IMR-90 (cell line): Measurements from ENCODE around the gene CHPF2. TPM values are rescaled to one million over a fixed set of nuclear protein-coding genes. Genes with fewer than 3 reads are reported as not detected.
A peak's percentile ranks its signal among the peaks of the same experiment; 100 is the strongest.

Source experiments
- ATAC-seq: fragments of 200-7000 bp; cut with Tn5 transposase; 2 replicates; pipeline ENCODE4 v1.9.1; 2020; ENCODE audit warnings: low read depth, mild to moderate bottlenecking, moderate library complexity
- BruUV-seq: library from RNA; stranded (reverse); fragments of 400-500 nt; replicated peaks from 2 replicates; lab custom pipeline; 2021; lab: Mats Ljungman, UMichigan
- CTCF ChIA-PET: fragments of 300-600 bp; formaldehyde crosslinking; extraction: SDS; loops from one replicate; lab custom pipeline; 2021; ENCODE audit warnings: antibody characterized with exemption; lab: Yijun Ruan, JAX
- POLR2A ChIA-PET: fragments of 300-600 bp; sonication (Branson Sonifier 250); formaldehyde crosslinking; loops from one replicate; lab custom pipeline; 2022; ENCODE audit warnings: antibody characterized with exemption; ENCODE audit not compliant: unreplicated experiment; lab: Charles Lee
- DNase-seq: peaks from one replicate; pipeline ENCODE4 v3.0.0; 2013
- H2AFZ ChIP-seq: replicated peaks from 2 replicates; pipeline ENCODE3; 2013; ENCODE audit warnings: low read length, mild to moderate bottlenecking; ENCODE audit not compliant: poor library complexity
- H2AK5ac ChIP-seq: 2 replicates; pipeline ENCODE4 v1.6.1; 2013; ENCODE audit warnings: low read depth, low read length, inconsistent platforms
- H2AK9ac ChIP-seq: replicated peaks from 2 replicates; pipeline ENCODE3; 2013; ENCODE audit warnings: mild to moderate bottlenecking, low read depth, low read length, moderate library complexity; ENCODE audit not compliant: poor library complexity
- H2BK120ac ChIP-seq: 2 replicates; pipeline ENCODE4 v1.6.1; 2013; ENCODE audit warnings: low read depth, low read length, inconsistent platforms
- H2BK15ac ChIP-seq: 3 replicates; pipeline ENCODE4 v1.6.1; 2013; ENCODE audit warnings: low read depth, low read length, inconsistent platforms
- H2BK20ac ChIP-seq: 2 replicates; pipeline ENCODE4 v1.6.1; 2013; ENCODE audit warnings: low read depth, mild to moderate bottlenecking, inconsistent platforms, low read length, moderate library complexity
- H2BK5ac ChIP-seq: 2 replicates; pipeline ENCODE4 v1.6.1; 2013; ENCODE audit warnings: mild to moderate bottlenecking, low read depth, low read length, inconsistent platforms; ENCODE audit not compliant: poor library complexity, severe bottlenecking
- H3K14ac ChIP-seq: replicated peaks from 2 replicates; pipeline ENCODE4 v1.6.1; 2013; ENCODE audit warnings: low read depth, low read length, inconsistent platforms
- H3K18ac ChIP-seq: 2 replicates; pipeline ENCODE4 v1.6.1; 2013; ENCODE audit warnings: low read depth, low read length, control low read depth
- H3K23ac ChIP-seq: 2 replicates; pipeline ENCODE4 v1.6.1; 2013; ENCODE audit warnings: low read depth, low read length, inconsistent platforms
- H3K27ac ChIP-seq: 2 replicates; pipeline ENCODE4 v1.5.1; 2013; ENCODE audit warnings: mild to moderate bottlenecking, control low read depth, low read length; ENCODE audit not compliant: insufficient read depth
- H3K27me3 ChIP-seq: 2 replicates; pipeline ENCODE4 v1.6.1; 2013; ENCODE audit warnings: low read length; ENCODE audit not compliant: control insufficient read depth, insufficient read depth
- H3K36me3 ChIP-seq: 2 replicates; pipeline ENCODE4 v1.6.1; 2013; ENCODE audit warnings: low read length, mixed read lengths; ENCODE audit not compliant: control insufficient read depth, insufficient read depth
- H3K4ac ChIP-seq: 2 replicates; pipeline ENCODE4 v1.6.1; 2013; ENCODE audit warnings: low read depth, low read length, inconsistent platforms
- H3K4me1 ChIP-seq: 2 replicates; pipeline ENCODE4 v1.6.1; 2013; ENCODE audit warnings: low read length, mixed read lengths; ENCODE audit not compliant: control insufficient read depth, insufficient read depth
- H3K4me2 ChIP-seq: 2 replicates; pipeline ENCODE4 v1.6.1; 2013; ENCODE audit warnings: low read depth, mild to moderate bottlenecking, control low read depth, low read length, moderate library complexity
- H3K4me3 ChIP-seq: 2 replicates; pipeline ENCODE4 v1.5.1; 2013; ENCODE audit warnings: low read depth, mild to moderate bottlenecking, control low read depth, low read length, moderate library complexity; ENCODE audit not compliant: insufficient read depth
- H3K56ac ChIP-seq: 2 replicates; pipeline ENCODE4 v1.6.1; 2013; ENCODE audit warnings: low read length, inconsistent platforms; ENCODE audit not compliant: insufficient read depth; ENCODE audit errors: extremely low read depth
- H3K79me1 ChIP-seq, 2 experiments: 2 replicates each; pipeline ENCODE4 v1.6.1; 2013; ENCODE audit warnings: low read length in 2 of 2, inconsistent platforms in 1 of 2, low read depth in 1 of 2
- H3K9ac ChIP-seq: 2 replicates; pipeline ENCODE4 v1.6.1; 2013; ENCODE audit warnings: low read depth, low read length, control low read depth
- H3K9me1 ChIP-seq: 2 replicates; pipeline ENCODE4 v1.6.1; 2013; ENCODE audit warnings: low read length, inconsistent platforms; ENCODE audit not compliant: insufficient read depth
- H3K9me3 ChIP-seq: 2 replicates; pipeline ENCODE4 v1.6.1; 2013; ENCODE audit warnings: low read length; ENCODE audit not compliant: control insufficient read depth, insufficient read depth
- H4K20me1 ChIP-seq: 2 replicates; pipeline ENCODE4 v1.6.1; 2013; ENCODE audit warnings: low read length, inconsistent platforms; ENCODE audit not compliant: insufficient read depth
- H4K5ac ChIP-seq: 2 replicates; pipeline ENCODE4 v1.6.1; 2013; ENCODE audit warnings: mild to moderate bottlenecking, low read depth, low read length, control low read depth
- H4K8ac ChIP-seq, 2 experiments: 2 replicates each; pipeline ENCODE4 v1.6.1; 2013; ENCODE audit warnings: low read depth in 2 of 2, low read length in 2 of 2, control low read depth in 1 of 2, inconsistent platforms in 1 of 2
- H4K91ac ChIP-seq: 2 replicates; pipeline ENCODE4 v1.6.1; 2013; ENCODE audit warnings: low read depth, low read length, inconsistent platforms; ENCODE audit not compliant: insufficient read depth
- BHLHE40 ChIP-seq: fragments of 150-350 bp; IDR thresholded peaks from 2 replicates; pipeline ENCODE4 v1.6.1; 2016; ENCODE audit warnings: mild to moderate bottlenecking, low read depth, low read length
- CEBPB ChIP-seq: IDR thresholded peaks from 2 replicates; pipeline ENCODE4 v1.6.1; 2012; ENCODE audit warnings: low read depth, low read length, improper control_type of control experiment
- CHD1 ChIP-seq: IDR thresholded peaks from 2 replicates; pipeline ENCODE4 v1.6.1; 2012; ENCODE audit warnings: low read depth, low read length, improper control_type of control experiment
- FOS ChIP-seq: fragments of 150-350 bp; IDR thresholded peaks from 2 replicates; pipeline ENCODE4 v1.6.1; 2016; ENCODE audit warnings: low read depth, low read length
- MAFK ChIP-seq: IDR thresholded peaks from 2 replicates; pipeline ENCODE4 v1.6.1; 2012; ENCODE audit warnings: low read depth, low read length, improper control_type of control experiment
- MAZ ChIP-seq: IDR thresholded peaks from 2 replicates; pipeline ENCODE4 v1.6.1; 2012; ENCODE audit warnings: low read depth, mild to moderate bottlenecking, low read length, improper control_type of control experiment, moderate library complexity, borderline replicate concordance
- MXI1 ChIP-seq: IDR thresholded peaks from 2 replicates; pipeline ENCODE4 v1.6.1; 2012; ENCODE audit warnings: low read depth, mild to moderate bottlenecking, low read length, moderate library complexity, borderline replicate concordance
- NFE2L2 ChIP-seq: fragments of 150-350 bp; IDR thresholded peaks from 2 replicates; pipeline ENCODE4 v1.6.1; 2016; ENCODE audit warnings: low read depth, mild to moderate bottlenecking, low read length
- POLR2A ChIP-seq: IDR thresholded peaks from 2 replicates; pipeline ENCODE4 v1.6.1; 2012; ENCODE audit warnings: mild to moderate bottlenecking, low read depth, low read length
- RAD21 ChIP-seq: IDR thresholded peaks from 2 replicates; pipeline ENCODE4 v1.6.1; 2012; ENCODE audit warnings: low read length, improper control_type of control experiment
- RCOR1 ChIP-seq: IDR thresholded peaks from 2 replicates; pipeline ENCODE4 v1.6.1; 2012; ENCODE audit warnings: mild to moderate bottlenecking, low read length, improper control_type of control experiment; ENCODE audit not compliant: insufficient replicate concordance
- RFX5 ChIP-seq: IDR thresholded peaks from 2 replicates; pipeline ENCODE4 v1.8.0; 2012; ENCODE audit warnings: low read depth, mild to moderate bottlenecking, low read length, moderate library complexity
- SMC3 ChIP-seq: fragments of 150-350 bp; IDR thresholded peaks from 2 replicates; pipeline ENCODE4 v1.6.1; 2016; ENCODE audit warnings: low read depth, mild to moderate bottlenecking, antibody characterized with exemption, low read length, moderate library complexity
- WGBS, 2 experiments: methylation state at CpG; one replicate each; pipeline versions ENCODE4 v1.1.5 to v1.1.7; 2013; ENCODE audit warnings: missing lambda C conversion rate in 2 of 2; ENCODE audit not compliant: insufficient read length in 1 of 2; ENCODE audit errors: extremely low coverage in 2 of 2; 5-methylcytosine and 5-hydroxymethylcytosine counted together
- dilution Hi-C: fragments of 300-500 bp; cut with HindIII; formaldehyde crosslinking; loops from one replicate; pipeline ENCODE4 v1.14.3; 2018; ENCODE audit warnings: low sequenced_read_pairs; ENCODE audit not compliant: unreplicated experiment
- in situ Hi-C: fragments of 300-500 bp; cut with MboI; formaldehyde crosslinking; loops from 3 replicates; pipeline ENCODE4 v1.14.3; 2019; ENCODE audit warnings: low sequenced_read_pairs, inconsistent platforms, mixed read lengths
- intact Hi-C: fragments of 100-400 bp; cut with micrococcal nuclease; formaldehyde crosslinking; loops from 2 replicates; pipeline ENCODE4 v1.10.0; 2022
- polyA plus RNA-seq, 3 experiments: library from polyadenylated mRNA; depleted of rRNA; stranded (reverse); fragments of >200 nt; gene quantifications; 2 replicates each; pipeline ENCODE4 v1.2.3, GENCODE V29; 2012; ENCODE audit warnings: low replicate concordance in 1 of 3
- total RNA-seq: library from RNA; depleted of rRNA; stranded (reverse); fragments of >200 nt; gene quantifications from 2 replicates; pipeline ENCODE4 v1.2.3, GENCODE V29; 2012
- TF ChIP-seq, protein P1 (sequence below): fragments of 150-350 bp; IDR thresholded peaks from 2 replicates; pipeline ENCODE4 v1.6.1; 2017; ENCODE audit warnings: mild to moderate bottlenecking, antibody characterized with exemption, low read length, low read depth
- TF ChIP-seq, protein P2 (sequence below): fragments of 150-350 bp; IDR thresholded peaks from 2 replicates; pipeline ENCODE4 v1.6.1; 2016; ENCODE audit warnings: low read depth, mild to moderate bottlenecking, low read length, moderate library complexity, borderline replicate concordance

CHPF2 gene
- total and polyA plus RNA-seq, 2 of the 4 experiments (the other 2 are of a cell fraction): 26.2 to 77.0 TPM

- Histone ChIP-seq H3K4me3 (peak overlapping the region; percentile 85; the same call in 1 of the 2 replicates), H4K8ac (peak overlapping the region; percentile 93 to 98), H2BK5ac (no peak overlapping the region), H3K4me1 (peaks cover 11% of the 10 kb centered on the region), H3K27me3 (no peaks in the 10 kb centered on the region), H4K91ac (peak overlapping the region; percentile 55; the same call in 1 of the 2 replicates), H3K23ac (0 out of 2 replicates have a peak overlapping the region, but pooled peaks have one; percentile 0), H3K56ac (peak overlapping the region; percentile 63; the same call in 1 of the 2 replicates), H3K14ac (no peak overlapping the region), H2AK9ac (peak overlapping the region; percentile 3), H3K9me1 (peaks cover 4% of the 10 kb centered on the region), H2BK15ac (no peak overlapping the region), H4K20me1 (peaks cover 5% of the 10 kb centered on the region), H2AFZ (peak overlapping the region; percentile 44), H4K5ac (peak overlapping the region; percentile 56), H3K18ac (no peak overlapping the region), H2AK5ac (no peak overlapping the region), H3K27ac (peak overlapping the region; percentile 8; the same call in 1 of the 2 replicates), H2BK20ac (no peak overlapping the region), H3K4me2 (peak overlapping the region; percentile 83), H3K36me3 (peaks cover 17% of the 10 kb centered on the region), H3K4ac (peak overlapping the region; percentile 28; the same call in 1 of the 2 replicates), H2BK120ac (no peak overlapping the region), H3K9ac (peak overlapping the region; percentile 95), H3K79me1 (peaks cover 15 to 40% of the 10 kb centered on the region in 2 experiments), H3K9me3 (no peaks in the 10 kb centered on the region)
- intact Hi-C loops (no loop called here), in situ Hi-C loops (no loop called here), dilution Hi-C loops (no loop called here)
- no TSS peak for BruUV-seq
- ChIA-PET POLR2A (interaction anchor here (0.6 kb wide), 2 partner anchors 11 to 15 kb away, joined by 3 read pairs; no protein-coding TSS in a partner anchor), CTCF (no interaction called here)
- WGBS, 2 experiments: 74% methylated on average over 3 of the region's 10 CpGs; no CpG with 5 or more reads in 1 of the 2 experiments
- DNase-seq (no peak), ATAC-seq (no peak)
- TF ChIP-seq MAFK: no peak
- no peak for TF ChIP-seq RCOR1
- no peak for TF ChIP-seq MXI1
- TF ChIP-seq BHLHE40: no peak
- TF ChIP-seq, protein P1, sequence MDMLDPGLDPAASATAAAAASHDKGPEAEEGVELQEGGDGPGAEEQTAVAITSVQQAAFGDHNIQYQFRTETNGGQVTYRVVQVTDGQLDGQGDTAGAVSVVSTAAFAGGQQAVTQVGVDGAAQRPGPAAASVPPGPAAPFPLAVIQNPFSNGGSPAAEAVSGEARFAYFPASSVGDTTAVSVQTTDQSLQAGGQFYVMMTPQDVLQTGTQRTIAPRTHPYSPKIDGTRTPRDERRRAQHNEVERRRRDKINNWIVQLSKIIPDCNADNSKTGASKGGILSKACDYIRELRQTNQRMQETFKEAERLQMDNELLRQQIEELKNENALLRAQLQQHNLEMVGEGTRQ: no peak
- TF ChIP-seq RAD21: no peak
- TF ChIP-seq, protein P2, sequence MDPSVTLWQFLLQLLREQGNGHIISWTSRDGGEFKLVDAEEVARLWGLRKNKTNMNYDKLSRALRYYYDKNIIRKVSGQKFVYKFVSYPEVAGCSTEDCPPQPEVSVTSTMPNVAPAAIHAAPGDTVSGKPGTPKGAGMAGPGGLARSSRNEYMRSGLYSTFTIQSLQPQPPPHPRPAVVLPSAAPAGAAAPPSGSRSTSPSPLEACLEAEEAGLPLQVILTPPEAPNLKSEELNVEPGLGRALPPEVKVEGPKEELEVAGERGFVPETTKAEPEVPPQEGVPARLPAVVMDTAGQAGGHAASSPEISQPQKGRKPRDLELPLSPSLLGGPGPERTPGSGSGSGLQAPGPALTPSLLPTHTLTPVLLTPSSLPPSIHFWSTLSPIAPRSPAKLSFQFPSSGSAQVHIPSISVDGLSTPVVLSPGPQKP: no peak
- no peak for TF ChIP-seq MAZ
- no peak for TF ChIP-seq NFE2L2
- TF ChIP-seq SMC3: no peak
- TF ChIP-seq FOS: no peak
- no peak for TF ChIP-seq CEBPB
- no peak for TF ChIP-seq POLR2A
- no peak for TF ChIP-seq RFX5
- TF ChIP-seq CHD1: no peak
Observed at GRCh38 chr7:151228024-151228866, 4.0 kb upstream of the CHPF2 start.
